Activated CD4-positive, alpha-beta memory T cell treated with anti-CD3 and anti-CD28 coated beads for 36 hours (primary cell): ENCODE data around the gene PARD6B. TPM values are rescaled to one million over a fixed set of nuclear protein-coding genes. Genes with fewer than 3 reads are reported as not detected.

Experiments used
- CTCF ChIA-PET: fragments of 350-600 bp; sonication (Branson Sonifier 250); formaldehyde crosslinking; loops from one replicate; lab custom pipeline; 2021; ENCODE audit warnings: antibody characterized with exemption, inconsistent platforms; lab: Charles Lee
- POLR2A ChIA-PET: fragments of 350-600 bp; sonication (Branson Sonifier 250); formaldehyde crosslinking; loops from one replicate; lab custom pipeline; 2021; ENCODE audit warnings: antibody characterized with exemption; lab: Charles Lee
- DNase-seq: peaks from one replicate; pipeline ENCODE4 v3.0.0-alpha.2; 2020
- H3K27ac Mint-ChIP-seq: one replicate; pipeline ENCODE4 v1.8.0; 2021; ENCODE audit warnings: mixed read lengths
- H3K27me3 Mint-ChIP-seq: one replicate; pipeline ENCODE4 v1.8.0; 2021; ENCODE audit warnings: mixed read lengths
- H3K36me3 Mint-ChIP-seq: one replicate; pipeline ENCODE4 v1.8.0; 2021; ENCODE audit warnings: mixed read lengths
- H3K4me1 Mint-ChIP-seq: one replicate; pipeline ENCODE4 v1.8.0; 2021; ENCODE audit warnings: low read depth, mixed read lengths
- H3K4me3 Mint-ChIP-seq: one replicate; pipeline ENCODE4 v1.8.0; 2021; ENCODE audit warnings: mild to moderate bottlenecking, mixed read lengths
- H3K9me3 Mint-ChIP-seq: one replicate; pipeline ENCODE4 v1.8.0; 2021; ENCODE audit warnings: mixed read lengths
- intact Hi-C: fragments of 100-400 bp; cut with micrococcal nuclease; formaldehyde crosslinking; loops from one replicate; pipeline ENCODE4 v1.15.1; 2023
- total RNA-seq, 2 experiments: library from RNA; stranded (reverse); gene quantifications; one replicate each; pipeline ENCODE4 v1.2.3, GENCODE V29; 2021

The PARD6B gene
- total RNA-seq, 2 experiments from 2014 or later: 6.3 to 8.2 TPM

GRCh38 chr20:50737352-50737751 lies 6.0 kb downstream of the PARD6B start:
- Mint-ChIP-seq H3K27me3 (no peaks in the 10 kb centered on the region), H3K27ac (no peak overlapping the region)

GRCh38 chr20:50743087-50743486 lies 11.7 kb downstream of the PARD6B start:
- Mint-ChIP-seq H3K36me3 (peaks cover 4% of the 10 kb centered on the region), H3K27ac (peak overlapping the region; percentile 35), H3K4me3 (no peak overlapping the region), H3K4me1 (peaks cover 39% of the 10 kb centered on the region), H3K27me3 (no peaks in the 10 kb centered on the region), H3K9me3 (no peaks in the 10 kb centered on the region)
- intact Hi-C loops: loop anchor here (10.0 kb wide), 1 partner anchor 108 kb away; no protein-coding TSS in a partner anchor
- ChIA-PET CTCF (no interaction called here), POLR2A (no interaction called here)
- no peak for DNase-seq

More at GRCh38 chr20:50737352-50737751, 6.0 kb downstream of the PARD6B start:
- intact Hi-C loops: loop anchor here (10.0 kb wide), 1 partner anchor 253 kb away; no protein-coding TSS in a partner anchor
- no peaks in the 10 kb centered on the region for H3K9me3 Mint-ChIP-seq
- ChIA-PET POLR2A (no interaction called here), CTCF (interaction anchor here (2.3 kb wide), 1 partner anchor 12 kb away, joined by 13 read pairs; no protein-coding TSS in a partner anchor)
- no peak for DNase-seq
- H3K4me1 Mint-ChIP-seq: peaks cover 29% of the 10 kb centered on the region
- no peak overlapping the region for H3K4me3 Mint-ChIP-seq
- H3K36me3 Mint-ChIP-seq: peaks cover 4% of the 10 kb centered on the region

GRCh38 chr20:50744143-50744792 lies 12.9 kb downstream of the PARD6B start:
- intact Hi-C loops: loop anchor here (10.0 kb wide), 1 partner anchor 109 kb away; no protein-coding TSS in a partner anchor

GRCh38 chr20:50745634-50746137 lies 14.3 kb downstream of the PARD6B start:
- ChIA-PET CTCF (interaction anchor here (0.5 to 1.0 kb wide), 7 partner anchors 11 to 632 kb away, joined by 3 to 4 read pairs (median 3); no protein-coding TSS in a partner anchor), POLR2A (interaction anchor here (1.5 kb wide), 1 partner anchor 20 kb away, joined by 4 read pairs; no protein-coding TSS in a partner anchor)
- DNase-seq: no peak
- intact Hi-C loops: loop anchor here (1.0 to 10.0 kb wide), 4 partner anchors 14 to 111 kb away; partner anchors contain the start of gene PARD6B
- Mint-ChIP-seq H3K9me3 (no peaks in the 10 kb centered on the region), H3K4me3 (no peak overlapping the region), H3K4me1 (peaks cover 38% of the 10 kb centered on the region), H3K27me3 (no peaks in the 10 kb centered on the region), H3K36me3 (no peaks in the 10 kb centered on the region), H3K27ac (peak overlapping the region; percentile 28)

More at GRCh38 chr20:50744143-50744792, 12.9 kb downstream of the PARD6B start:
- Mint-ChIP-seq H3K4me1 (peaks cover 39% of the 10 kb centered on the region), H3K27me3 (no peaks in the 10 kb centered on the region), H3K4me3 (no peak overlapping the region), H3K27ac (peak overlapping the region; percentile 78), H3K36me3 (no peaks in the 10 kb centered on the region), H3K9me3 (no peaks in the 10 kb centered on the region)
- DNase-seq: peak; percentile 34
- ChIA-PET POLR2A (no interaction called here), CTCF (interaction anchor here (0.6 to 1.0 kb wide), 2 partner anchors 16 to 108 kb away, joined by 3 to 4 read pairs; no protein-coding TSS in a partner anchor)

GRCh38 chr20:50746138-50746940 lies 15.0 kb downstream of the PARD6B start:
- H3K4me3 Mint-ChIP-seq: no peak overlapping the region

GRCh38 chr20:50747275-50747674 lies 15.9 kb downstream of the PARD6B start:
- Mint-ChIP-seq H3K27me3 (no peaks in the 10 kb centered on the region), H3K4me1 (peaks cover 37% of the 10 kb centered on the region), H3K27ac (peak overlapping the region; percentile 38), H3K36me3 (no peaks in the 10 kb centered on the region), H3K9me3 (no peaks in the 10 kb centered on the region), H3K4me3 (no peak overlapping the region)
- DNase-seq: no peak
- intact Hi-C loops: loop anchor here (2.0 to 10.0 kb wide), 2 partner anchors 84 to 112 kb away; no protein-coding TSS in a partner anchor
- POLR2A ChIA-PET: no interaction called here
- CTCF ChIA-PET: interaction anchor here (1.3 kb wide), 3 partner anchors 48 to 163 kb away, joined by 3 to 5 read pairs (median 3); partner anchors contain the start of gene BCAS4

More at GRCh38 chr20:50746138-50746940, 15.0 kb downstream of the PARD6B start:
- intact Hi-C loops: loop anchor here (1.0 to 10.0 kb wide), 4 partner anchors 15 to 112 kb away; partner anchors contain the start of gene PARD6B
- Mint-ChIP-seq H3K27ac (peak overlapping the region; percentile 28), H3K9me3 (no peaks in the 10 kb centered on the region), H3K36me3 (no peaks in the 10 kb centered on the region), H3K27me3 (no peaks in the 10 kb centered on the region), H3K4me1 (peaks cover 37% of the 10 kb centered on the region)
- POLR2A ChIA-PET: interaction anchor here (1.5 kb wide), 1 partner anchor 21 kb away, joined by 4 read pairs; no protein-coding TSS in a partner anchor
- peak; percentile 29 for DNase-seq
- CTCF ChIA-PET: interaction anchor here (0.5 to 1.3 kb wide), 9 partner anchors 10 to 633 kb away, joined by 3 to 5 read pairs (median 3); no protein-coding TSS in a partner anchor

- intact Hi-C loops: no loop called here
- POLR2A ChIA-PET: interaction anchor here (1.2 kb wide), 1 partner anchor 19 kb away, joined by 4 read pairs; the partner anchor contains the start of gene PARD6B
- H3K4me3 Mint-ChIP-seq: no peak overlapping the region
These were observed 18.8 kb downstream of the PARD6B start for GRCh38 chr20:50750145-50750671.

GRCh38 chr20:50753152-50753551 lies 21.8 kb downstream of the PARD6B start:
- POLR2A ChIA-PET: interaction anchor here (0.6 kb wide), 1 partner anchor 589 kb away, joined by 3 read pairs; no protein-coding TSS in a partner anchor
- no peak overlapping the region for H3K27ac Mint-ChIP-seq
- intact Hi-C loops: no loop called here
- CTCF ChIA-PET: interaction anchor here (0.6 to 2.3 kb wide), 4 partner anchors 41 to 633 kb away, joined by 3 to 10 read pairs (median 4); partner anchors contain the start of gene BCAS4
- H3K4me1 Mint-ChIP-seq: no peaks in the 10 kb centered on the region
- H3K36me3 Mint-ChIP-seq: no peaks in the 10 kb centered on the region
- H3K9me3 Mint-ChIP-seq: no peaks in the 10 kb centered on the region
- no peak overlapping the region for H3K4me3 Mint-ChIP-seq
- DNase-seq: no peak
- H3K27me3 Mint-ChIP-seq: no peaks in the 10 kb centered on the region

More at GRCh38 chr20:50750145-50750671, 18.8 kb downstream of the PARD6B start:
- no peak for DNase-seq
- no peaks in the 10 kb centered on the region for H3K36me3 Mint-ChIP-seq
- CTCF ChIA-PET: interaction anchor here (0.8 to 3.2 kb wide), 27 partner anchors 12 to 581 kb away, joined by 3 to 33 read pairs (median 8); partner anchors contain the start of genes BCAS4, DPM1, MOCS3 and PARD6B
- no peaks in the 10 kb centered on the region for H3K9me3 Mint-ChIP-seq
- H3K4me1 Mint-ChIP-seq: peaks cover 26% of the 10 kb centered on the region
- no peaks in the 10 kb centered on the region for H3K27me3 Mint-ChIP-seq
- no peak overlapping the region for H3K27ac Mint-ChIP-seq

GRCh38 chr20:50754420-50754819 lies 23.0 kb downstream of the PARD6B start:
- Mint-ChIP-seq H3K4me1 (no peaks in the 10 kb centered on the region), H3K27me3 (no peaks in the 10 kb centered on the region)
- CTCF ChIA-PET: interaction anchor here (2.0 to 2.3 kb wide), 2 partner anchors 40 to 128 kb away, joined by 6 to 10 read pairs; partner anchors contain the start of gene BCAS4

GRCh38 chr20:50756447-50756846 lies 25.1 kb downstream of the PARD6B start:
- Mint-ChIP-seq H3K4me3 (no peak overlapping the region), H3K27ac (no peak overlapping the region), H3K27me3 (no peaks in the 10 kb centered on the region), H3K4me1 (no peaks in the 10 kb centered on the region), H3K9me3 (no peaks in the 10 kb centered on the region), H3K36me3 (no peaks in the 10 kb centered on the region)
- no peak for DNase-seq
- ChIA-PET POLR2A (no interaction called here), CTCF (interaction anchor here (1.1 kb wide), 1 partner anchor 11 kb away, joined by 3 read pairs; no protein-coding TSS in a partner anchor)
- intact Hi-C loops: no loop called here

More at GRCh38 chr20:50754420-50754819, 23.0 kb downstream of the PARD6B start:
- no peaks in the 10 kb centered on the region for H3K9me3 Mint-ChIP-seq
- intact Hi-C loops: no loop called here
- H3K4me3 Mint-ChIP-seq: no peak overlapping the region
- POLR2A ChIA-PET: no interaction called here
- no peak for DNase-seq
- H3K27ac Mint-ChIP-seq: no peak overlapping the region
- H3K36me3 Mint-ChIP-seq: no peaks in the 10 kb centered on the region

GRCh38 chr20:50758469-50758868 lies 27.1 kb downstream of the PARD6B start:
- no peaks in the 10 kb centered on the region for H3K27me3 Mint-ChIP-seq
- H3K4me3 Mint-ChIP-seq: no peak overlapping the region
- H3K27ac Mint-ChIP-seq: no peak overlapping the region
- ChIA-PET CTCF (no interaction called here), POLR2A (no interaction called here)
- intact Hi-C loops: no loop called here
- no peaks in the 10 kb centered on the region for H3K36me3 Mint-ChIP-seq
- no peak for DNase-seq
- H3K4me1 Mint-ChIP-seq: no peaks in the 10 kb centered on the region
- H3K9me3 Mint-ChIP-seq: no peaks in the 10 kb centered on the region
